Measurements from ENCODE around the gene AGO3.
"Not testable (repeated sequence)": the region's sequence is repeated elsewhere in the genome, so short reads cannot be mapped to it uniquely, and the experiment has no call there.

AGO3 gene

DNA sequence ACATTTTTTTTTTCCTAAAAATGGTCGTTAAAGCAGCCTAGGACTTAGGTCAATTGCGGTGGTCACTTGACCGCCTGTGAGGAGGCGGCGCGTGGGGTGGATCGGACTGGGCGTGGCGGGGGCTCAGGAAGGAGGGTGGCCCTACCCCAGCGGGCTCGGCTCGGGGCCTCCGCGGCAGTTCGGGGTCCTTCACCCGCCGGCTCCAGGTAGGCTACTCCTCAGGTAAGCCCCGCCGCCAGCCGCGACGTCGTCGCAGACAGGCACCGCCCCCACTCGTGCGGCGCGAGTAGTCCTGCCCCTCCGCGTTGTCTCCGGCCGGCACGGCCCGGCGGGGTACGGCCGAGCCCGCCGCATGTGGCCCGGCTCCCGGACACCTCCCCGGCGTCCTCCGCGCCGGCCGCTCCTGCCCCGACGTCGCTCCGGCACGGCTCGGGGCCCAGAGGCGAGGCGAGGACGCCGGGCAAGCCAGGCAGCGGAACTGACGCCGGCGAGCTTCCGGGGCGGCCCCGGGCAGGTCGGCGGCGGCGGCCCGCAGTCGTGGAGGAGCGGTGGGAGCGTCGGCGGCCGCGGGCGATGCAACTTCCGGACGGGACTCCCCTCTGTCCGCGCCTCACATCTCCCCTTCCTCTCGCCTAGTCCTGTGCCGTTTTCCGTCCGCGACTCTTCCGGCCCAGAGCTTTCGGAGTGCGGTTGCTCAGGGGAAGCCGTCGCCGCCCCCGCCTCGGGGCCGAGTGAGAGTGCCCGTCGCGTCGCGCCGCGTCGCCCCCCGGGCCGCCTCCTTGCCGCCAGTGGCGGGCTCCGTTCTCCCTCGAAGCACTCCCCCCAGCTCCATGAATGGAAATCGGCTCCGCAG is at the start of gene AGO3:
AGO3 (plus strand) TSS at position 513 of the 853 bp plus-strand sequence; CDS start at position 835, 322 bp downstream.
- DNase-seq: peak; percentile 10 to 85 (median 73)

DNA sequence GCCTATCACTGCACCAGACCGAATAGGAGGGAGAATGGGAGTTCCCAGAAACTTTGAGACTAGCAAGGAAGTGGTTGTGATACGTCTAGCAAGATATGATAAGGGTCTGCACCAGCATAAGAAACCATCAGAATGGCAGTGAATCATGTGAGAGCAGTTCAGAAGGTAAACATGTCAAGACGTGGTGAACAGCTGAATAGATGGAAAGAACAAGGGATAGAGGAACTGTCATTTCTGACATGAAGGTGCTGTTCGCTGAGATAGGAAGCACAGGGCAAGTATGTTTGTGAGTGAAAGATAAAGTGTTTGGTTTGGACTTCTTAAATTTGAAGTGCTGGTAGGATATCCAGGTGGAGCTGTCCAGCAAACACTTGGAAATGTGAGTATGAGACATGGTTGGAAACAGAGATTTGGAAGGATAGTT is 49.0 kb upstream of the AGO3 start:
- no peak for DNase-seq

DNA sequence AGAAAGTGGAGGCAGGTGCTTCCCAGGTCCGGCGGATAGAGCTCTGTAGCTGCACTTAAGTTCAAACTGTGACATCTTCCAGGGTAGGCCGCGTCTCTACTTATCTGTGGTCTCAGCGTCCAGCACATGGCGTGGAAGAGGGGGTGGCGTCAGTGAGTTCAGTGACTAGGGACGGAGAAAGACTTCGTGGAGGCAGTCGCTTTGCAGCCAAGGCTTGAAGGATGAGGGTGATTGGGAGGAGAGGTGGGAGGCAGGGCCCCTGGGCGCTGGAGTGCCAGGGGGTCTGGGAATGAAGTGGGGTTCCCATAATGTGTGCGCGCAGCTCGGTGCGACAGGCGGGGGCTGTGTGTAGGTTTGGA is 48.3 kb upstream of the AGO3 start:
- DNase-seq: peak in 3 of 58 donors; percentile 34 to 58 (median 45)

DNA sequence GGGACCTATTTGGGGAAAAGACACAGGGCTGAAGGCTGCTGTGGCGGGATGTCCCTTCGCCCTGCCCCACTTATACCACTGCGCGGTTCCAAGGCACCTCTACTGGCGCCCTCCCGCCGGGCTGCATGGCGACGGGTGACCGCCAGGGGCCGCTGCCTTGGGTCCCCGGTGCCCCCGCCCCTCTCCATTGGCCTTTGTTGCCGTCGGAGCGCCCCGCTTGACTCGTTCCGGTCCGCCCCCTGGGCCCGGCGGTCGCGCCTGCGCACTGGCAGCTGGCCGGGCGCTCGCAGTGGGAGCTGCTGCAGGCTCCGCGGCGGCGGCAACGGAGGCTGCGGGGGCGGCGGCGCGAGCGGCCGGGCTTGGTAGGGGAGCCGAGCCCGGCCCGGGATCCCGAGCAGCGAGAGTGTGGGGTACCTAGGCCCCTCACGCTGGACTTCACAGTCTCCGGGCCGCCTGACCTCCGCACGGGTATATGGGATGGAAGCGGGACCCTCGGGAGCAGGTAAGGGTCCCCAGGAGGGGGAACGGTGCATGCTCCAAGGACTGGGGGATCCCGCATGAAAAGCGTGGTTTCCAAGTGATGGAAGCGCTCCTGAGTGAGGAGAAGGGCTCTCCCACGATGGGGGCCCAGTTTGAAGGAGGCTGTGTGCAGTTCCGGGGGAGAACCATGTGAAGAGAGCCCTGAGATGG is 47.8 kb upstream of the AGO3 start, which contains the start of gene AGO1:
AGO1 (plus strand) TSS at position 265 of the 690 bp plus-strand sequence; CDS start at position 478, 213 bp downstream.
- DNase-seq: peak; percentile 42 to 97 (median 89)

- DNase-seq: peak in 42 of 58 donors; percentile 9 to 61 (median 33)
Observed at GRCh38 chr1:35883635-35884101, 47.2 kb upstream of the AGO3 start.

DNA sequence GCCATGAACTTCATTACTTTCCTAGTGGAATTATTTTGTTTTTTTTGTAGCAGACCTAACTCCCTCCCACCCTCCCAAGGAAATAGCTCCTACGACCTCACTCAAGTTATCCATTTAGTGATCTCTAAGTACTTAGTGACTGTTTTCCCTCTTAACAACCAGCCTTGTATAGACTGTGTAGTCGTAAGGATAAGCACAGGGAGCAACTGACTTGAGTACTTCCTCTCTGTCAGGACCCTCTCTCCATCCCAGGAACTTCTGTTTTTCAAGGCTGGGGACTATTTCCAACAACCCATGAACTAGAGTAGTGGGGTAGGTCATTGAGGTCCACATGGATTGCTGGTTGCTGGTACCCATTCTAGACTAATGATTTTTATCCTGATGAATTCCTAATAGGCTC is 46.0 kb upstream of the AGO3 start:
- no peak for DNase-seq

DNA sequence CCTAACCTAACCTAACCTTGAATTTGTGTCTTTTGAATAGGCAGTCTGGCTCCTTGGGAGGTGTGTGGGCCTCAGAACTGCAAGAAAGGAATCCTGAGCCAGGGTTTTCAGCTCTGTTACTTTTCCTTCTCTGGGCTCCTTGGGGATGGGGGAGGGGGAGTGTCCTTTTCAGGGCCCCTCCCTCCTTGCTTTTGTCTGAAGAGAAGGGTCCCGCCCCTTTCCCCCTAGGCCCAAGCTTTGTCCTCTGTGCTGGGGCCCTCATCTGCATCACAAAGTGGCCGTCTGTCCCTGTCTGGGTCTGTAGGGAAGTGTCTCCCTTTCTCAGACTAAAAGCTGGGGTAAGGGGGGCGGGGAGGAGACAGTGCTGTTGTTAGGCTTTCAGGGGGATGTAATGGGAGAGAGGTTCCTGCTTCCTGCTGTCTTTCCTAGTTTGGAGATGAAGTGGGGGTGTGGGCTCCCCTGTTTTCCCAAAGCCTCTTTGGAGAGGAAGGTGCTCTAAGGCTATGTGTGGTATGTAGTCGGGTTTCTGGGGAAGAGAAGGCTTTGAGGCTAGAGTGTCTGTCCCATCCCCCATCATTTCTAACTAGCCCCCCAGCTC is 44.8 kb upstream of the AGO3 start:
- DNase-seq: peak in 6 of 58 donors; percentile 1 to 18 (median 5)

- no peak for DNase-seq
Observed at GRCh38 chr1:35886577-35887431, 44.1 kb upstream of the AGO3 start.

- DNase-seq: no peak
Observed at GRCh38 chr1:35887508-35887907, 43.4 kb upstream of the AGO3 start.

- DNase-seq: no peak
Observed at GRCh38 chr1:35888255-35888654, 42.6 kb upstream of the AGO3 start.

GRCh38 chr1:35888981-35889380 is 41.9 kb upstream of the AGO3 start:
- DNase-seq: not testable (repeated sequence)

DNA sequence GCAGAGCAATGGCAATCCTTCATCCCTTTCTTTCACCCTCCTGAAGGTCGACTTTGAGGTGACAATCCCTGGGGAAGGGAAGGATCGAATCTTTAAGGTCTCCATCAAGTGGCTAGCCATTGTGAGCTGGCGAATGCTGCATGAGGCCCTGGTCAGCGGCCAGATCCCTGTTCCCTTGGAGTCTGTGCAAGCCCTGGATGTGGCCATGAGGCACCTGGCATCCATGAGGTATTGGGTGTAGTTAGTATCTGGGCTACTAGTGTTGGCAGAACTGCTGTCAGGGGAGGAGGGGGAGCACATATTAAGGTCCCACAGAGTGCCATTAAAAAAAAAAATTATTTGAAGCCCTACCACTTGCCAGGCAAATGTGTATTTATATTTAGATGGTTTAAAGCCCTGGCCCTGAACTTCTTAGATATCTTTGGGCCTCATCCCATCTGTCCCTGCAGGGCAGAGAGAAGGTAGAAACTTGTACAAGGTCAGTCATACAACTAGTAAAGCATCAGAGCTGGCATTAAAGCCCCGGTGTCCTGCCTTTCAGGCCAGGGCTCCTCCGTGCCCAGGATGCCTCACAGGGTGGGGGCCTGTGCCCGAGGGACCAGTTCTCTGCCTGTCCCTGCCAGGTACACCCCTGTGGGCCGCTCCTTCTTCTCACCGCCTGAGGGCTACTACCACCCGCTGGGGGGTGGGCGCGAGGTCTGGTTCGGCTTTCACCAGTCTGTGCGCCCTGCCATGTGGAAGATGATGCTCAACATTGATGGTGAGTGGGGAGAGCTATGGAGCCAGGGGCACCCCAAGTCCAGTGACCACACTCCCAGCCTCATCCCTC is 37.6 kb upstream of the AGO3 start:
- DNase-seq: no peak

- DNase-seq: peak in 8 of 58 donors; percentile 5 to 36 (median 15)
Observed at GRCh38 chr1:35894183-35894582, 36.7 kb upstream of the AGO3 start.

GRCh38 chr1:35894656-35895055 is 36.2 kb upstream of the AGO3 start:
- DNase-seq: no peak

- DNase-seq: no peak
Observed at GRCh38 chr1:35899941-35900340, 31.0 kb upstream of the AGO3 start.

DNA sequence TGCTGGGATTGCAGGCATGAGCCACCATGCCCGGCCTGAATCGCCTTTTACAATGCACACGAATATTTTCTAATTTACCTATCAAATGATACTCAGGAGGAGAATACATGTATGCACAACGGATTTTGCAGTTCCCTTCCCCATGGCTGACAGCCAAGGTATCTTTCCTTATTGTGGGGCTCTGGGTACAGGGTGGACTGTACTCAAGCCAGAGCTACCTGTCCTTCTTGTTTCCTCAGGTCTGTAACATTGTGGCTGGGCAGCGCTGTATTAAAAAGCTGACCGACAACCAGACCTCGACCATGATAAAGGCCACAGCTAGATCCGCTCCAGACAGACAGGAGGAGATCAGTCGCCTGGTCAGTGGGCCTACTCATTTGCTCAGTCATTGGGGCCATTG is 29.7 kb upstream of the AGO3 start:
- DNase-seq: no peak

DNA sequence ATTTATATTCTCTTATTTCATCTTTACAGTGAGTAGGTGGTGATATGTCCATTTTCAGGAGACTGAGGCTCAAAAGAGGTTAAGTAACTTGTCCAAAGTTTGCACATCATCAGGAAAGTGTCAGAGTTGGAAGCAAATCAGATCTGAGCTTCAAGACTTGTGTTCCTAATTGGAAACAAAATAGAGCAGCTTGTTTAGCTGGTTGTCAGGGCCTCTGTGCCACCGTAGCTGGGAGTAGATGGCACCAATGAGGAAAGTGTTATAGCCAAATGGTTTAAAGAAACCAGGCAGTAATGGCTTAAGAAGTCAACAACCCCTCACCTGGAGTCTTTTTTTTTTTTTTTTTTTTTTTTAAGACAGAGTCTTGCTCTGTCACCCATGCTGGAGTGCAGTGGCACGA is 28.2 kb upstream of the AGO3 start:
- DNase-seq: no peak

- DNase-seq: no peak
Observed at GRCh38 chr1:35914717-35915116, 16.2 kb upstream of the AGO3 start.

- no peak for DNase-seq
Observed at GRCh38 chr1:35915693-35916092, 15.2 kb upstream of the AGO3 start.

- DNase-seq: no peak
Observed at GRCh38 chr1:35923791-35924221, 7.1 kb upstream of the AGO3 start.

Measured in anterior cingulate cortex (tissue), 58 donors.